H9 (cell line): ENCODE measurements around the gene TOR1A. TPM values are rescaled to one million over a fixed set of nuclear protein-coding genes. Genes with fewer than 3 reads are reported as not detected.
A peak's percentile ranks its signal among the peaks of the same experiment; 100 is the strongest.

Experiments
- DNase-seq: peaks from one replicate; pipeline ENCODE4 v3.0.0-alpha.2; 2017
- H2AFZ ChIP-seq: one replicate; pipeline ENCODE4 v1.6.1; 2013; ENCODE audit warnings: mild to moderate bottlenecking, low read length, control low read depth, moderate library complexity
- H2AK5ac ChIP-seq: 2 replicates; pipeline ENCODE4 v1.6.1; 2013; ENCODE audit warnings: low read length, control low read depth, mixed read lengths; ENCODE audit not compliant: insufficient read length
- H2BK120ac ChIP-seq: one replicate; pipeline ENCODE4 v1.6.1; 2013; ENCODE audit warnings: low read depth, mild to moderate bottlenecking, low read length, control low read depth, inconsistent platforms; ENCODE audit not compliant: poor library complexity, severe bottlenecking
- H2BK12ac ChIP-seq: 2 replicates; pipeline ENCODE4 v1.6.1; 2013; ENCODE audit warnings: low read length, control low read depth, mixed read lengths, low read depth; ENCODE audit not compliant: insufficient read length
- H2BK15ac ChIP-seq: 2 replicates; pipeline ENCODE4 v1.6.1; 2013; ENCODE audit warnings: low read depth, low read length, control low read depth
- H2BK20ac ChIP-seq: one replicate; pipeline ENCODE4 v1.6.1; 2013; ENCODE audit warnings: low read depth, mild to moderate bottlenecking, low read length, control low read depth, inconsistent platforms; ENCODE audit not compliant: poor library complexity, severe bottlenecking
- H2BK5ac ChIP-seq: 2 replicates; pipeline ENCODE4 v1.6.1; 2013; ENCODE audit warnings: low read length, control low read depth, mixed read lengths; ENCODE audit not compliant: insufficient read length
- H3K14ac ChIP-seq: 2 replicates; pipeline ENCODE4 v1.6.1; 2013; ENCODE audit warnings: low read length, control low read depth; ENCODE audit not compliant: insufficient read depth
- H3K18ac ChIP-seq: 2 replicates; pipeline ENCODE4 v1.6.1; 2013; ENCODE audit warnings: low read depth, mild to moderate bottlenecking, mixed read lengths, low read length, control low read depth; ENCODE audit not compliant: insufficient read length
- H3K23ac ChIP-seq: 2 replicates; pipeline ENCODE4 v1.6.1; 2013; ENCODE audit warnings: low read length, control low read depth, mixed read lengths, low read depth; ENCODE audit not compliant: insufficient read length
- H3K23me2 ChIP-seq: 2 replicates; pipeline ENCODE4 v1.6.1; 2013; ENCODE audit warnings: low read depth, mild to moderate bottlenecking, mixed read lengths, low read length, control low read depth; ENCODE audit not compliant: insufficient read length, poor library complexity, severe bottlenecking
- H3K27ac ChIP-seq: 2 replicates; pipeline ENCODE4 v1.5.1; 2013; ENCODE audit warnings: low read length, control low read depth, mixed read lengths, low read depth; ENCODE audit not compliant: insufficient read length
- H3K27me3 ChIP-seq: 2 replicates; pipeline ENCODE4 v1.6.1; 2013; ENCODE audit warnings: low read length, control low read depth, inconsistent platforms; ENCODE audit not compliant: insufficient read depth
- H3K4ac ChIP-seq: 2 replicates; pipeline ENCODE4 v1.6.1; 2013; ENCODE audit warnings: low read depth, mild to moderate bottlenecking, control low read depth, inconsistent platforms, low read length, moderate library complexity
- H3K4me1 ChIP-seq: 2 replicates; pipeline ENCODE4 v1.6.1; 2013; ENCODE audit warnings: low read length, control low read depth, inconsistent platforms; ENCODE audit not compliant: insufficient read depth
- H3K4me2 ChIP-seq: 2 replicates; pipeline ENCODE4 v1.6.1; 2013; ENCODE audit warnings: low read length, control low read depth, mixed read lengths; ENCODE audit not compliant: insufficient read length, insufficient read depth
- H3K56ac ChIP-seq: 2 replicates; pipeline ENCODE4 v1.6.1; 2013; ENCODE audit warnings: low read depth, mild to moderate bottlenecking, mixed read lengths, low read length, control low read depth; ENCODE audit not compliant: insufficient read length
- H3K79me1 ChIP-seq: 2 replicates; pipeline ENCODE4 v1.6.1; 2013; ENCODE audit warnings: low read depth, mild to moderate bottlenecking, moderate library complexity, low read length, control low read depth, inconsistent platforms; ENCODE audit not compliant: insufficient read depth, poor library complexity, severe bottlenecking
- H3K79me2 ChIP-seq: 2 replicates; pipeline ENCODE4 v1.6.1; 2013; ENCODE audit warnings: low read length, control low read depth, inconsistent platforms; ENCODE audit not compliant: insufficient read depth
- H3K9ac ChIP-seq: 2 replicates; pipeline ENCODE4 v1.6.1; 2013; ENCODE audit warnings: low read length, control low read depth, mixed read lengths; ENCODE audit not compliant: insufficient read length; ENCODE audit errors: extremely low read depth
- H3K9me3 ChIP-seq: one replicate; pipeline ENCODE4 v1.6.1; 2013; ENCODE audit warnings: low read depth, low read length, inconsistent platforms; ENCODE audit not compliant: control insufficient read depth
- H3T11ph ChIP-seq: one replicate; pipeline ENCODE4 v1.6.1; 2013; ENCODE audit warnings: mild to moderate bottlenecking, low read length, control low read depth, inconsistent platforms
- H4K20me1 ChIP-seq: one replicate; pipeline ENCODE4 v1.6.1; 2013; ENCODE audit not compliant: control insufficient read depth, insufficient read length, insufficient read depth
- H4K5ac ChIP-seq: 2 replicates; pipeline ENCODE4 v1.6.1; 2013; ENCODE audit warnings: low read depth, mild to moderate bottlenecking, mixed read lengths, low read length, control low read depth; ENCODE audit not compliant: insufficient read length
- H4K8ac ChIP-seq: replicated peaks from 2 replicates; pipeline ENCODE4 v1.6.1; 2013; ENCODE audit warnings: low read length, control low read depth, mixed read lengths, low read depth; ENCODE audit not compliant: insufficient read length
- H4K91ac ChIP-seq: 2 replicates; pipeline ENCODE4 v1.6.1; 2013; ENCODE audit warnings: low read depth, mild to moderate bottlenecking, moderate library complexity, mixed read lengths, low read length, control low read depth; ENCODE audit not compliant: insufficient read length
- H3K27ac Mint-ChIP-seq, 3 experiments: 2 replicates in 2 of 3; 3 replicates in 1 of 3; pipeline ENCODE4 v1.8.0; 2020 to 2021; ENCODE audit warnings: mixed read lengths in 3 of 3, mild to moderate bottlenecking in 1 of 3, moderate library complexity in 1 of 3
- H3K27me3 Mint-ChIP-seq: 2 replicates; pipeline ENCODE4 v1.8.0; 2021; ENCODE audit warnings: low read depth, mild to moderate bottlenecking, moderate library complexity, mixed read lengths
- H3K36me3 Mint-ChIP-seq, 3 experiments: 2 replicates in 2 of 3; 3 replicates in 1 of 3; pipeline ENCODE4 v1.8.0; 2020 to 2021; ENCODE audit warnings: low read depth in 3 of 3, mixed read lengths in 3 of 3; ENCODE audit not compliant: insufficient read depth in 1 of 3
- H3K4me1 Mint-ChIP-seq, 2 experiments: 2 replicates each; pipeline ENCODE4 v1.8.0; 2020; ENCODE audit warnings: mixed read lengths in 2 of 2
- H3K4me3 Mint-ChIP-seq, 2 experiments: 2 replicates in 1 of 2; 3 replicates in 1 of 2; pipeline ENCODE4 v1.8.0; 2020 to 2021; ENCODE audit warnings: mild to moderate bottlenecking in 2 of 2, mixed read lengths in 2 of 2, moderate library complexity in 1 of 2
- H3K9me3 Mint-ChIP-seq, 2 experiments: 2 replicates in 1 of 2; 3 replicates in 1 of 2; pipeline ENCODE4 v1.8.0; 2020; ENCODE audit warnings: mild to moderate bottlenecking in 2 of 2, mixed read lengths in 2 of 2, moderate library complexity in 1 of 2
- whole genome bisulfite sequencing: extraction: QIAGEN DNeasy Blood & Tissue Kit; methylation state at CpG from one replicate; pipeline ENCODE4 v1.1.7; 2013; ENCODE audit warnings: missing lambda C conversion rate, low lambda C conversion rate, mixed read lengths; ENCODE audit not compliant: insufficient read length; ENCODE audit errors: extremely low coverage; 5-methylcytosine and 5-hydroxymethylcytosine counted together
- total RNA-seq: library from RNA; stranded (reverse); gene quantifications from 2 replicates; pipeline ENCODE4 v1.2.1, GENCODE V29; 2021
- TF ChIP-seq, protein P1 (sequence below): fragments of 200-600 bp; sonication (generic); conservative IDR thresholded peaks from 3 replicates; pipeline ENCODE4 v1.8.0; 2021; ENCODE audit warnings: antibody characterized with exemption, mild to moderate bottlenecking

The TOR1A gene
- total RNA-seq, 1 experiment from 2014 or later: 60.1 TPM

DNA sequence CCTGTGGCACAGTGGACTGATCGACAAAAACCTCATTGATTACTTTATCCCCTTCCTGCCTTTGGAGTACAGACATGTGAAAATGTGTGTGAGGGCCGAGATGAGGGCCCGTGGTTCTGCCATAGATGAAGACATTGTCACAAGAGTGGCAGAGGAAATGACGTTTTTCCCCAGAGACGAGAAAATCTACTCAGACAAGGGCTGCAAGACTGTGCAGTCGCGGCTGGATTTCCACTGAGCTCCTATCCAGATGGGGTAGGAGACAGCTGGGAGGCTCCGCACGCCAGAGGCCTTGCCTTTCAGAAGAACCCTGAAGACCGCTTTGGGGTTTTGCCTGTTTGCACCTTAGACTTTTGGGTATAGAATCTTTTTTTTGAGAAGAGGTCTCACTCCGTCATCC is 14.6 kb downstream of the TOR1A start:
- no peak overlapping the region for H3K23ac ChIP-seq
- no peak for DNase-seq
- no peaks in the 10 kb centered on the region for H3K27me3 Mint-ChIP-seq
- H4K8ac ChIP-seq: no peak overlapping the region
- no peak overlapping the region for H3K4ac ChIP-seq
- no peaks in the 10 kb centered on the region for H3K79me1 ChIP-seq
- no peak overlapping the region for H2AK5ac ChIP-seq
- H3K9ac ChIP-seq: no peak overlapping the region
- no peak overlapping the region for H2BK20ac ChIP-seq
- H2BK120ac ChIP-seq: no peak overlapping the region
- H3K79me2 ChIP-seq: no peaks in the 10 kb centered on the region
- WGBS: no CpG with 5 or more reads among the region's 11 CpGs
- no peaks in the 10 kb centered on the region for H3K9me3 ChIP-seq
- H3K4me3 Mint-ChIP-seq: no peak overlapping the region
- H2AFZ ChIP-seq: no peak overlapping the region
- no peak overlapping the region for H3K14ac ChIP-seq
- no peak overlapping the region for H4K5ac ChIP-seq
- H3K4me1 Mint-ChIP-seq: peaks cover under 1% of the 10 kb centered on the region in 2 experiments; a peak in 2 of 4 replicates
- H3K23me2 ChIP-seq: no peaks in the 10 kb centered on the region
- H4K91ac ChIP-seq: no peak overlapping the region
- H3K4me1 ChIP-seq: no peaks in the 10 kb centered on the region
- no peaks in the 10 kb centered on the region for H3K27me3 ChIP-seq
- H3K27ac Mint-ChIP-seq: peak overlapping the region in 2 of 3 experiments; percentile 28 to 82; a peak in 3 of 7 replicates
- no peak overlapping the region for H2BK5ac ChIP-seq
- H3K56ac ChIP-seq: no peak overlapping the region
- H3K27ac ChIP-seq: no peak overlapping the region
- no peak overlapping the region for H3K18ac ChIP-seq
- no peaks in the 10 kb centered on the region for H4K20me1 ChIP-seq
- H3K4me2 ChIP-seq: no peak overlapping the region
- no peak overlapping the region for H3T11ph ChIP-seq
- TF ChIP-seq, protein P1, sequence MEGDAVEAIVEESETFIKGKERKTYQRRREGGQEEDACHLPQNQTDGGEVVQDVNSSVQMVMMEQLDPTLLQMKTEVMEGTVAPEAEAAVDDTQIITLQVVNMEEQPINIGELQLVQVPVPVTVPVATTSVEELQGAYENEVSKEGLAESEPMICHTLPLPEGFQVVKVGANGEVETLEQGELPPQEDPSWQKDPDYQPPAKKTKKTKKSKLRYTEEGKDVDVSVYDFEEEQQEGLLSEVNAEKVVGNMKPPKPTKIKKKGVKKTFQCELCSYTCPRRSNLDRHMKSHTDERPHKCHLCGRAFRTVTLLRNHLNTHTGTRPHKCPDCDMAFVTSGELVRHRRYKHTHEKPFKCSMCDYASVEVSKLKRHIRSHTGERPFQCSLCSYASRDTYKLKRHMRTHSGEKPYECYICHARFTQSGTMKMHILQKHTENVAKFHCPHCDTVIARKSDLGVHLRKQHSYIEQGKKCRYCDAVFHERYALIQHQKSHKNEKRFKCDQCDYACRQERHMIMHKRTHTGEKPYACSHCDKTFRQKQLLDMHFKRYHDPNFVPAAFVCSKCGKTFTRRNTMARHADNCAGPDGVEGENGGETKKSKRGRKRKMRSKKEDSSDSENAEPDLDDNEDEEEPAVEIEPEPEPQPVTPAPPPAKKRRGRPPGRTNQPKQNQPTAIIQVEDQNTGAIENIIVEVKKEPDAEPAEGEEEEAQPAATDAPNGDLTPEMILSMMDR: no peak
- H2BK15ac ChIP-seq: no peak overlapping the region
- no peak overlapping the region for H2BK12ac ChIP-seq
- H3K36me3 Mint-ChIP-seq: peaks cover 23 to 81% (median 63%) of the 10 kb centered on the region in 3 experiments
- no peaks in the 10 kb centered on the region for H3K9me3 Mint-ChIP-seq
